HepG2 (cell line): ENCODE results near the gene RFC1. TPM values are rescaled to one million over a fixed set of nuclear protein-coding genes. Genes with fewer than 3 reads are reported as not detected.

Experiments used
- AHR ChIP-seq: IDR thresholded peaks from 2 replicates; pipeline ENCODE4 v1.6.1; 2018; ENCODE audit warnings: missing genetic modification reagents, missing compliant biosample characterization
- CENPT ChIP-seq: sonication (generic); formaldehyde crosslinking; IDR thresholded peaks from 2 replicates; pipeline ENCODE4 v1.8.0; 2022; ENCODE audit warnings: low read depth, mild to moderate bottlenecking, moderate library complexity, missing genetic modification reagents
- FOSL2 ChIP-seq: sonication (generic); formaldehyde crosslinking; IDR thresholded peaks from 2 replicates; pipeline ENCODE4 v1.4.0; 2020; ENCODE audit warnings: missing genetic modification reagents
- NFATC3 ChIP-seq: sonication (generic); formaldehyde crosslinking; IDR thresholded peaks from 2 replicates; pipeline ENCODE4 v1.5.1; 2020; ENCODE audit warnings: mild to moderate bottlenecking, missing genetic modification reagents
- PCBP2 ChIP-seq: fragments of 200-400 bp; formaldehyde crosslinking; optimal IDR thresholded peaks from 2 replicates; pipeline ENCODE3; 2018; ENCODE audit warnings: low read length, low read depth; ENCODE audit not compliant: poor library complexity, severe bottlenecking
- PHF5A ChIP-seq: IDR thresholded peaks from one replicate; pipeline ENCODE4 v1.6.1; 2018; ENCODE audit warnings: low read depth, missing genetic modification reagents; ENCODE audit not compliant: unreplicated experiment
- PHF8 ChIP-seq: sonication (generic); formaldehyde crosslinking; IDR thresholded peaks from 2 replicates; pipeline ENCODE4 v1.5.0; 2020; ENCODE audit warnings: missing genetic modification reagents
- SNAPC2 ChIP-seq: sonication (generic); formaldehyde crosslinking; IDR thresholded peaks from 2 replicates; pipeline ENCODE4 v1.8.1; 2022; ENCODE audit warnings: mild to moderate bottlenecking, missing genetic modification reagents
- TSC22D2 ChIP-seq: sonication (generic); formaldehyde crosslinking; IDR thresholded peaks from 2 replicates; pipeline ENCODE4 v1.5.1; 2020; ENCODE audit warnings: missing genetic modification reagents, mild to moderate bottlenecking, borderline replicate concordance
- XBP1 ChIP-seq: sonication (generic); formaldehyde crosslinking; IDR thresholded peaks from 2 replicates; pipeline ENCODE4 v1.5.0; 2020; ENCODE audit warnings: missing genetic modification reagents
- ZNF354B ChIP-seq: sonication (generic); formaldehyde crosslinking; IDR thresholded peaks from 2 replicates; pipeline ENCODE4 v1.8.0; 2022; ENCODE audit warnings: mild to moderate bottlenecking, missing genetic modification reagents
- ZNF431 ChIP-seq: sonication (generic); formaldehyde crosslinking; IDR thresholded peaks from 2 replicates; pipeline ENCODE4 v1.9.0; 2022; ENCODE audit warnings: missing genetic modification reagents, low read depth, mild to moderate bottlenecking, borderline replicate concordance
- ZNF616 ChIP-seq: sonication (generic); formaldehyde crosslinking; IDR thresholded peaks from 2 replicates; pipeline ENCODE4 v1.5.0; 2020; ENCODE audit warnings: low read depth, mild to moderate bottlenecking, missing genetic modification reagents
- ZNF761 ChIP-seq: sonication (generic); formaldehyde crosslinking; conservative IDR thresholded peaks from 2 replicates; pipeline ENCODE4 v1.4.0; 2020; ENCODE audit warnings: mild to moderate bottlenecking, missing genetic modification reagents
- ZNF83 ChIP-seq: sonication (generic); formaldehyde crosslinking; IDR thresholded peaks from 2 replicates; pipeline ENCODE4 v1.4.0; 2020; ENCODE audit warnings: missing genetic modification reagents, mild to moderate bottlenecking, borderline replicate concordance
- ZSCAN25 ChIP-seq: sonication (generic); formaldehyde crosslinking; IDR thresholded peaks from 2 replicates; pipeline ENCODE4 v1.8.0; 2022; ENCODE audit warnings: mild to moderate bottlenecking, missing genetic modification reagents
- polyA plus RNA-seq, 8 experiments: library from polyadenylated mRNA; depleted of rRNA in 3 of 8; stranded (reverse) in 7 of 8; unstranded in 1 of 8; fragments of >200 nt; fragmentation: Illumina TruSeq in 4 of 8; extraction: Trizol in 4 of 8; gene quantifications; 2 replicates each; pipeline versions ENCODE4 v1.2.1 to v1.2.3, GENCODE V29; 2011 to 2016; ENCODE audit warnings: low read depth in 4 of 8, missing spikeins in 1 of 8, mixed read lengths in 1 of 8; ENCODE audit not compliant: insufficient read depth in 1 of 8
- total RNA-seq, 5 experiments: library from RNA; depleted of rRNA; stranded (reverse); fragments of >200 nt; fragmentation: Illumina TruSeq; extraction: Trizol; gene quantifications; 2 replicates each; pipeline ENCODE4 v1.2.3, GENCODE V29; 2016; ENCODE audit warnings: low read depth in 1 of 5
- TF ChIP-seq, protein P1 (sequence below): sonication (generic); formaldehyde crosslinking; IDR thresholded peaks from 2 replicates; pipeline ENCODE4 v1.4.0; 2020; ENCODE audit warnings: missing genetic modification reagents
- TF ChIP-seq, protein P2 (sequence below): sonication (generic); formaldehyde crosslinking; conservative IDR thresholded peaks from 2 replicates; pipeline ENCODE4 v1.5.0; 2020; ENCODE audit warnings: missing genetic modification reagents
- TF ChIP-seq, protein P3 (sequence below), 2 experiments: sonication (generic) in 1 of 2; formaldehyde crosslinking in 1 of 2; IDR thresholded peaks; 2 replicates each; pipeline versions ENCODE4 v1.6.1 to v1.9.0; 2014 to 2022; ENCODE audit warnings: antibody characterized with exemption in 1 of 2, borderline replicate concordance in 1 of 2, inconsistent platforms in 1 of 2, low read depth in 1 of 2, missing genetic modification reagents in 1 of 2

The RFC1 gene
- total and polyA plus RNA-seq, 2 of the 13 experiments (the other 11 are each of a cell fraction or from before 2014, with no cell fraction given), result 15.9 to 78.8 TPM

DNA sequence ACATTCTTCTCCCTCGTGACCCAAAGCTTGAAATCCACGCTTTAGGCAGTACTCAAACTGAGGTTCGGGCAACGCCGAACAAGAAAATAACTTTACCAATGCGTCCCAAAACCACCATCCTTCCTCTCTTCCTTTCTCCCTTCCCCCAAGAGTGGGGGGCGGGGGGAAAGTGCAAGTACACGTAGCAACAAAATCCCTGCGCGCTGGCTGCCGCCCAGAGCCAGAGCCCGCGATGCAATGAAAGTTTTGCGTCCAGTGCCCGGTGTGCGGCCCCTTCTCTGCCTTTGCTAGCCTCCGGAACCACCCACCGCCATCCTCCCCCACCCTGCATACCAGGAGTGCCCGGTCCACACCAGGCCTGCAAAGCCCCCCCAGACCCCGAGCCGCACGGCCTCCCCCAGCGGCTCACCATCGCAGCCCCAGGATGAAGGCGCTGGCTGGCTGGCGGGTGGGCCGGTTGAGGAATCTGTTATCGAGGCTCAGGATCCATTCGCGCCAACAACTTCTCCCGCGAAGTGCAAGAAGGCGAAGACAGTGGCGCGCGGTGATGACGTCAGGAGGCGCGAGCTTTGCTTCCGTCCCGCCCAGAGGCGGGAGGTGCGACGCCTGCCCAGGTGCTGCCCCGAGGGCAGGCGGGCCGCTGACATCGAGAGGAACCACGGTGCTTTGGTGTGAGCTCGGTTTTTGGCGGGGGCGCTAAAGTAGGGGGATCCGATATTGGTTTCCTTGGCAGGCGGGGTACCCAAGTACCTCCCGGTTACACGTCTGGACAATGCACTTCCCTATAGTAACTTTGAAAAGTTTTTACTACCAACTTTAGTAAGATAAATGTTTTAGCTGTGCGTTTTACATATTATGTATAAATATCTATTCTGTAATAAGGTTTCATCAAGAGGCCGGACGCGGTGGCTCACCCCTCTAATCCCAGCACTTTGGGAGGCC is at the start of gene RFC1 (continued):
- TF ChIP-seq TSC22D2 (CRISPR knock-in tag) (peak; percentile 95), NFATC3 (CRISPR knock-in tag) (peak; percentile 95), ZNF354B (CRISPR knock-in tag) (peak; percentile 51; the same call in 1 of the 2 replicates), SNAPC2 (CRISPR knock-in tag) (peak; percentile 83; the same call in 1 of the 2 replicates), PHF5A (CRISPR knock-in tag) (no peak), PHF8 (CRISPR knock-in tag) (peak; percentile 76), ZNF616 (CRISPR knock-in tag) (peak; percentile 93; the same call in 1 of the 2 replicates), PCBP2 (no peak), ZNF83 (CRISPR knock-in tag) (0 out of 2 replicates have a peak, but pooled peaks have one; percentile 52), XBP1 (CRISPR knock-in tag) (peak; percentile 32; the same call in 1 of the 2 replicates), AHR (CRISPR knock-in tag) (peak; percentile 90), ZNF761 (CRISPR knock-in tag) (peak; percentile 97), FOSL2 (CRISPR knock-in tag) (peak; percentile 53), CENPT (CRISPR knock-in tag) (peak; percentile 98), ZSCAN25 (peak; percentile 86), ZNF431 (peak; percentile 93)
- TF ChIP-seq, protein P1, sequence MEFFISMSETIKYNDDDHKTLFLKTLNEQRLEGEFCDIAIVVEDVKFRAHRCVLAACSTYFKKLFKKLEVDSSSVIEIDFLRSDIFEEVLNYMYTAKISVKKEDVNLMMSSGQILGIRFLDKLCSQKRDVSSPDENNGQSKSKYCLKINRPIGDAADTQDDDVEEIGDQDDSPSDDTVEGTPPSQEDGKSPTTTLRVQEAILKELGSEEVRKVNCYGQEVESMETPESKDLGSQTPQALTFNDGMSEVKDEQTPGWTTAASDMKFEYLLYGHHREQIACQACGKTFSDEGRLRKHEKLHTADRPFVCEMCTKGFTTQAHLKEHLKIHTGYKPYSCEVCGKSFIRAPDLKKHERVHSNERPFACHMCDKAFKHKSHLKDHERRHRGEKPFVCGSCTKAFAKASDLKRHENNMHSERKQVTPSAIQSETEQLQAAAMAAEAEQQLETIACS (CRISPR knock-in tag), result peak; percentile 66; the same call in 1 of the 2 replicates
- TF ChIP-seq, protein P2, sequence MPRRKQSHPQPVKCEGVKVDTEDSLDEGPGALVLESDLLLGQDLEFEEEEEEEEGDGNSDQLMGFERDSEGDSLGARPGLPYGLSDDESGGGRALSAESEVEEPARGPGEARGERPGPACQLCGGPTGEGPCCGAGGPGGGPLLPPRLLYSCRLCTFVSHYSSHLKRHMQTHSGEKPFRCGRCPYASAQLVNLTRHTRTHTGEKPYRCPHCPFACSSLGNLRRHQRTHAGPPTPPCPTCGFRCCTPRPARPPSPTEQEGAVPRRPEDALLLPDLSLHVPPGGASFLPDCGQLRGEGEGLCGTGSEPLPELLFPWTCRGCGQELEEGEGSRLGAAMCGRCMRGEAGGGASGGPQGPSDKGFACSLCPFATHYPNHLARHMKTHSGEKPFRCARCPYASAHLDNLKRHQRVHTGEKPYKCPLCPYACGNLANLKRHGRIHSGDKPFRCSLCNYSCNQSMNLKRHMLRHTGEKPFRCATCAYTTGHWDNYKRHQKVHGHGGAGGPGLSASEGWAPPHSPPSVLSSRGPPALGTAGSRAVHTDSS (CRISPR knock-in tag), result no peak
- TF ChIP-seq, protein P3, sequence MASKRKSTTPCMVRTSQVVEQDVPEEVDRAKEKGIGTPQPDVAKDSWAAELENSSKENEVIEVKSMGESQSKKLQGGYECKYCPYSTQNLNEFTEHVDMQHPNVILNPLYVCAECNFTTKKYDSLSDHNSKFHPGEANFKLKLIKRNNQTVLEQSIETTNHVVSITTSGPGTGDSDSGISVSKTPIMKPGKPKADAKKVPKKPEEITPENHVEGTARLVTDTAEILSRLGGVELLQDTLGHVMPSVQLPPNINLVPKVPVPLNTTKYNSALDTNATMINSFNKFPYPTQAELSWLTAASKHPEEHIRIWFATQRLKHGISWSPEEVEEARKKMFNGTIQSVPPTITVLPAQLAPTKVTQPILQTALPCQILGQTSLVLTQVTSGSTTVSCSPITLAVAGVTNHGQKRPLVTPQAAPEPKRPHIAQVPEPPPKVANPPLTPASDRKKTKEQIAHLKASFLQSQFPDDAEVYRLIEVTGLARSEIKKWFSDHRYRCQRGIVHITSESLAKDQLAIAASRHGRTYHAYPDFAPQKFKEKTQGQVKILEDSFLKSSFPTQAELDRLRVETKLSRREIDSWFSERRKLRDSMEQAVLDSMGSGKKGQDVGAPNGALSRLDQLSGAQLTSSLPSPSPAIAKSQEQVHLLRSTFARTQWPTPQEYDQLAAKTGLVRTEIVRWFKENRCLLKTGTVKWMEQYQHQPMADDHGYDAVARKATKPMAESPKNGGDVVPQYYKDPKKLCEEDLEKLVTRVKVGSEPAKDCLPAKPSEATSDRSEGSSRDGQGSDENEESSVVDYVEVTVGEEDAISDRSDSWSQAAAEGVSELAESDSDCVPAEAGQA (IDR thresholded peaks at IDR 0.05; ENCODE audit: low read depth), result peak; percentile 95
- TF ChIP-seq, protein P3 (CRISPR knock-in tag; IDR thresholded peaks at IDR 0.05; ENCODE audit: borderline replicate concordance), result peak; percentile 91; the same call in 1 of the 2 replicates
